GM21515 (cell line): ENCODE results near the gene HMX1.

Source experiments
- ATAC-seq: cut with Tn5 transposase; IDR thresholded peaks from one replicate; pipeline ENCODE4 v1.9.1; 2021; ENCODE audit not compliant: unreplicated experiment

HMX1 gene

DNA sequence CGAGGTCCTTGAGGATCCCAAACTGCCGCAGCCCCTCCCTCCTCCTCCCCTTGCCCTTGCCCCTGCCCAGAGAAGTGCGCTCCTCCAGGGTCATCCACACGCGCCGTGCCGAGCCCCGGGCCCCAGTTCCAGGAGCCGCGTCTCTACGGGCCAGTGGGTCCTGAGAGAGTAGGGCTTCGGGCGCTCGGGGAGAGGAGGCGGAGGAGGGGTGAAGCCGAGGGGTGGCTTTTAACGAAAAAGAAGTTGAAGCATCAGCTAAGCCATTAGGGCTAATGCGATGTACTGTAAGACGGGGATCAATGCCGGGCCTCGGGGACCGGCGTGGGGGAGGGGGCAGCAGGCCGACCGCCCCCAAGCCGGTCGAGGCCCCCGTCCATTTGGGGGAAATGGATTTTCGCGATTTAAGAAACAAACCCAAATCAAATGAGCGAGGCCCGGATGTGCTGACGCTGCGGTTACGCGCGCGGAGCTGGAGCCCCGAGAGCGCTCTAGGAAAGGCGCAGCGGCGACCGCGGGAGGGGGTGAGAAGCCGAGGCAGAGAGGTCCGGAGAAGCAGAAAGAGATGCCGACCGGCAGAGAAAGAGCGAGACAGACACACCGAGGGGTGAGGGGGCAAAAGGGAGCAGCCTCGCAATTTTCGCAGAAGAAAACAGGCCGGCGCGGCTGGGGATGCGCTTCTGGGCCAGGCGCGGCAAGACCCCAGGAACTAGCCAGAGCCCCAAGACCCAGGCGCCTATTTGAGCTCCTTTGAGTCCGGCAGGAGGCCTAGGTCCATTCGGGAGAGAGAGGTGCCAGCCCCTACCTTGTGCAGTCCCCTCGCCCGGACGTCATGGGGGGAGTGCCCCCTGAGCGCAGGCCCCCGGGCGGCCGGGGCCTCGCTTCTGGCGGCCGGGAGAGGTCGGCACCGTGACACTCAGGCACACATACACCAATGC is 13.6 kb downstream of the HMX1 start:
- no peak for ATAC-seq

DNA sequence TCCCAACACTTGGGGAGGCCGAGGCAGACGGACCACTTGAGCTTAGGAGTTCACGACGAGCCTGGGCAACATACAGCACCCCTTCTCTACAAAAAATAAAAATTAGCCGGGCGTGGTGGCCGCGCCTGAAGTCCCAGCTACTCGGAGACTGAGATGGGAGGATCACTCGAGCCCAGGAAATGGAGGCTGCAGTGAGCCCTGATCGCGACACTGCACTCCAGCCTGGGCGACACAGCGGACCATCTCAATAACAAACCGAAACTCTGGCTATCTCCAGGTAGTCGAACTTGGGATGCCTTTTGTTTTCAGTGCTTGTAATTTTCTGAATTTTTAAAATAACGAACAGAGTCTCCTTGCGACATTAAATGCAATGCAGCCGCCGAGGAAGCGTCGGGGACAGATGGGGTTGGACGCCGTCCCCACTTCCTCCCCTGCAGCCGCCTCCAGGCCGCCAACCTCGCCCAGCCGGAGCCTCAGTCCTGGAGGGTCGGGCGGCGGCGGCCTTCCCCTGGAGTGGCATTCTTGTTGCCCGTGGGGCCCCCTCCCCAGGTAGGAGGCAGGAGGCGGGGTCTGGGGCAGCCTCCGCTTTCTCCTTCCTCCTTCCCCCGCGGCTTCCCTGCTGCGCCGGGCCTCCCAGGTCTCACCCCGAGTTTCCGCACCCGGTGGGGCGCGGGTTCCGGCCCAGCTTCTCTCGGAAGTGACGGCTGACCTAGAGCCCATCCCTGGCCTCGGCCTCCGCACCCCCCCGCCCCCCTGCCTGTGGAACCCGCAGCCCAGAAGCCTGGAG is 14.6 kb downstream of the HMX1 start:
- ATAC-seq, result no peak

GRCh38 chr4:8855818-8856245 is 15.8 kb downstream of the HMX1 start:
- ATAC-seq, result no peak

GRCh38 chr4:8854931-8855330 is 16.7 kb downstream of the HMX1 start:
- ATAC-seq, result no peak

DNA sequence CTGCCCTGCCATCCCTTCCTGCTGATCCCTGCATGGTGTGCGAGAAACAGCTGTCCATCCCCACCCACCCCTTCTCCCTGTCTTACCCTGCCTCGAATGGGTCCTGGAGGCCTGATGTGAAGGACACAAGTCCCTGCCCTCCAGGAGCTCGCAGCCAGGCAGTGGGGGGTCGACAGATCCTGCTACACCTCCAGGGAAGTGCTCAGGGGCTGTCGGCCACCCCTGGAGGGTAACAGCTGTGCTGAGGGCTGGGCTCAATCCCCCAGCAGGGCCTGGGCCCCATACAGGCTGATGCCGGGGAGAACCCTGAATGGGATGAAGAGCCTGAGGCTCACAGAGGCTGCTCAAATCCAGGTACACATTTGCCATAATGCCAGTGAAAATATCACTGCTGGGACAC is 17.6 kb downstream of the HMX1 start:
- ATAC-seq, result no peak

DNA sequence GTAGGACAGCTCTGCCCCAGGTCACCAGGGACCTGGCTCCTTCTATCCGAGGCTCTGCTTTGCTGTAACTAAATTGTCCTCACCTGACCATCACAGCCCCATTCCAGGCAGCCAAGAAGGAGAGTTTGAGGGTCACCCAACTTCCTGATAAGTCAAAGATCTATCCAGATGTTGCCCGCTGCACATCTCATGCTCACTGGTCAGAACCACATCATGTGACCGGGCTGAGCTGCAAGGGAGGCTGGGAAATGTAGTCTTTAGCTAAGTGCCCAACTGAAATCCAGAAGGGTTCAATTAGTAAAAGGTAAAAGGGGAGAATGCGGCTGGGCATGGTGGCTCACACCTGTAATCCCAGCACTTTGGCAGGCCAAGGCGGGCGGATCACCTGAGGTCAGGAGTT is 18.4 kb downstream of the HMX1 start:
- ATAC-seq, result no peak

DNA sequence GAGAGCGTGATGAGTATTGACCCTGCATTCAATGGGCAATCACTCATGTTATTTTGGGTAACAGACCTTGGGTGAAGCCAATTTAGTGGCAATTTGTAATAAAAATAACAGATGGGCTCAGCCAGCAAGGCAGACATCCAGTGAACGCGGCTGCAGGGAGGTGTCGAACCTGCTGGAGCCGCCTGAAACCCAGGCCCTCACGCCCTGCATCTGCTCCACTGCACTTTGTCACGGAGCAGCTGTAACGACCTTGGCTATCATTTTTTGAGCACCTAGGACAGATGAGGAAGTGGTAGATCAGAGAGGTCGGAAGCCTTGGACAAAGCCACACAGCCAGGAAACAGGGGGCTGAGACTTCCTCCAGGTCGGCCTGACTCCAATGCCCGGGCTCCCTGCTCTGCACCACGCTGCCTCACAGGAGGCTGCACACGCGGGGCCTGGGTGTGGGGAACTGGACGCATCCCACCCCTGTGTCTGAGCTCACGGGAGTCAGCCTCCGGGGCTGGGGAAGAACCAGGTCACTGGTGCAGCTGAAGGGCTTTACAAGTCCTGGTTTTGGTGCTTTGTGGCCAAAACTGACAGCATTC is 19.4 kb downstream of the HMX1 start:
- no peak for ATAC-seq

DNA sequence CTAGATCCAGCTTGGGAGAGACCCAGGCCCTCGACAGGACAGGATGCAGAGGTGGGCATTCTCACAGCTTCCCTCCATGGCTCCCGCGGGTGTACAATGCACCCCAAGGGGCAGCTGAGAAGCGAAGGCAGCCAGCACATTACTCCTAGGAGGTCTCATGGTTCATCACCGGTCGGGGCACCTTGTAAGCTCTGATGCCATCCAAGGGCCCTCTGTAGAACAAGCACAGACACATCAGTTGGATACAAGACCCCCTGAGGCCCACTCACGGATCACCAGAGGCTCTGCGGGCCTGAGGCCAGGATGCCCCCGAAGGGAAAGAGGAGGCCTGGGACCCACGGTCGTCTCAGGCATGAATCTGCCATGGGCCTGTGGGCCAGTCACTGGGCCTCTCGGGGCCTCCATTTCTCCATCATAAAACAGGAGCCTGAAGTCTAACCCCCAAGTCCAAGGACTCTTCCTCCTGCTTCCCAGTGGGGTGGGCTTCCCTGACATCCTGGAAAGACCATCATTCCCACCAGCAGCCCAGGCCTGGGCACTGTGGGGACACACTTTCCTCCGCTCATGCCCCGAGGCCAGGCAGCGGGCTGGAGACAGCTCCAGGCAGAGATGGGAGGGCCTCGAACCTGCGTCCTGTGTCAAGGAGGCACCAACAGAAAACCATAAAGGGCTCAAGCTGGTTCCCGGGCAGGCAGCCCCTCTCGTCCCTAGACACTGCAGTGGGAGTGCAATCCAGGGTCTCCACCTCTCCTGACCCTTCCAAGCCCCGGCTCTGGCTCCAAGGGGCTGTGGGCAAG is 20.1 kb downstream of the HMX1 start:
- no peak for ATAC-seq

DNA sequence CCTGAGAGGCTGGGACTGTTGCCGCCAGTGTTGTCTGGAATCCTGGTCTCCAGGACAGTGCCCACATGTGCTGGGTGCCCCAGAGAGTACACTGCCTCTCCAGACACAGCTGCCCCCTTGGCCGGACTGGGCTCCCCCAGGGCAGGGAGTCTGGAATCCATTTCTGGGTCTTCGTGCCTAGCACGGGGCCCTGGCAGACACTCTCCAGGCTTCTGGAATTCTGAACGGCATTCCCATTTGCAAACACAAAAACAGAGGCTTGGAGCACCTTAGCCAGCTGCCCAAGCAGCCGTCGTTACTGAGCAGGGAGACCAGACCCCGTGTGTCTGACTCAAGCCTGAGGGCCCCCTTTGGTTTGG is 20.8 kb downstream of the HMX1 start:
- ATAC-seq, result no peak

GRCh38 chr4:8850074-8850829 is 21.4 kb downstream of the HMX1 start:
- ATAC-seq, result no peak

DNA sequence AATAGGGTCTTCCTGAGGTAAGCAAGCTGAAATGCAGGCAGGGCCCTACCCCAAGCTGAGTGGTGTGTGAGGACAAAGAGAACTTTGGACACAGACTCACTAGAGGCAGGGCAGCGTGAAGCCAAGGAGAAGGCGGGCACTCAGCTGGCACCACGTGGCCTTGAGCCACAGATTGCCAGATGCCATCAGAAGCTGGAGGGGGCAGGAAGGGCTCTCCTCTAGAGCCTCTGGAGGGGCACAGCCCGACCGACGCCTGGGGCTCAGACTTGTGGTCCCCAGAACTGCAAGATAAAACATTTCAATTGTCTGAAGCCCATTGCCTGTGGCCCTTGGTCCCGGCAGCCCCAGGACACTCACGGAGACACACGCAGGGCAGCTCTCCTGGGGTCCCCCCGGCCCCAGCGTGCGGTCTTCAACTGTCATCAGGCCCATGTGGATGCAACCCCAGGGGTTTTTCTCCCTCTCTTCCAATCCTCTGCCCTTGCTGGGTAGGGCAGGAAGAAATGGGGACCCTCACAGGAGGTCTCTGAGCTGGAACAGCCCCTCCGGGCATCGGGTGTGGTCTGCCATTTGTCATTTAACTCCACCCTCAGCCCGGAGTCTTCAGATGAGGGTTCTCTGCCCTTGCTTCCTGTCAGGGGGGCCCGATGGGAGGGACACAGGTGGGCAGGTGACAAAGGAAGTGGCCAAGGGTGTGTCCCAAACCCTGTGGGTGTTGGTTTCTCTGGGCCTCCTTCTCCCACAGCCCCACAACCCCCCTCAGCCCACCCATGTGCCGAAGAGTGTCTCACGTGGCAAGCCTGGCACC is 22.2 kb downstream of the HMX1 start:
- ATAC-seq, result no peak

- ATAC-seq, result no peak
Observed at GRCh38 chr4:8848507-8849265, 23.0 kb downstream of the HMX1 start.

DNA sequence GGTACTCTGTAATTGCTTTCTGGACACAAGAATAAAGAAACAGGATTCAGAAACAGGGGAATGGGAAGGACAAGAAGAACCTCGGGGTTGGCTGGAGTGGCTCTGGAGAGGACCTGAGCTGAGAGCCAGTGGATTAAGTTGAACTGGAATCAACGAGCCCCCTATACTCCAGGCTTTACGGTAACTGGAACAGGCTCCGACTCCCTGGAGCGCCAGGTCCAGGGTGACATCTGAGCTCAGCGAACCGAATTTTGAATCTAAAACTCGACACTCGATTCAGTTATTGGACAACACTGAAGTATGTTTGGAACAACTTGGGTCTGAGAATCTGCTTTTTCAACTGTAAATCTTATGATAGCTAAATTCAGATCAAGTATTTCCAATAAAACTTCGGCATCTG is 23.9 kb downstream of the HMX1 start:
- no peak for ATAC-seq

GRCh38 chr4:8847331-8847730 is 24.3 kb downstream of the HMX1 start:
- no peak for ATAC-seq

DNA sequence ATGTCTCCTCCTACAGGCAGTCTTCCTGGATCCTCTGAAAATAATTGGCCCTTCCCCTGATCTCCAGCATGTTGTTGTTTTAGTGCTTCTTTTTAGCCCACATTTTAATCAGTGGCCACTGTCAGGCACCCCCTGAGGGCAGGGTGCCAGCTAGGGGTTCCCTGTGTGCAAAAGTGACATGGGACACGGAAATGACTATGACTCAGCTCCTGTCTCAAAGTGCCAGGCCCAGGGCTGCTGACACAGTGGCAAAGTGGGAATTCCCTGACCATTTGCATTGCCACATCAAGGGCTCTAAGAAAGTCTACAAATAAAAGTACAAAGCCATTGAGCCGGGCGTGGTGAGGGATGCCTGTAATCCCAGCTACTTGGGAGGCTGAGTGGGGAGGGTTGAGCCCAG is 24.8 kb downstream of the HMX1 start:
- ATAC-seq, result no peak

DNA sequence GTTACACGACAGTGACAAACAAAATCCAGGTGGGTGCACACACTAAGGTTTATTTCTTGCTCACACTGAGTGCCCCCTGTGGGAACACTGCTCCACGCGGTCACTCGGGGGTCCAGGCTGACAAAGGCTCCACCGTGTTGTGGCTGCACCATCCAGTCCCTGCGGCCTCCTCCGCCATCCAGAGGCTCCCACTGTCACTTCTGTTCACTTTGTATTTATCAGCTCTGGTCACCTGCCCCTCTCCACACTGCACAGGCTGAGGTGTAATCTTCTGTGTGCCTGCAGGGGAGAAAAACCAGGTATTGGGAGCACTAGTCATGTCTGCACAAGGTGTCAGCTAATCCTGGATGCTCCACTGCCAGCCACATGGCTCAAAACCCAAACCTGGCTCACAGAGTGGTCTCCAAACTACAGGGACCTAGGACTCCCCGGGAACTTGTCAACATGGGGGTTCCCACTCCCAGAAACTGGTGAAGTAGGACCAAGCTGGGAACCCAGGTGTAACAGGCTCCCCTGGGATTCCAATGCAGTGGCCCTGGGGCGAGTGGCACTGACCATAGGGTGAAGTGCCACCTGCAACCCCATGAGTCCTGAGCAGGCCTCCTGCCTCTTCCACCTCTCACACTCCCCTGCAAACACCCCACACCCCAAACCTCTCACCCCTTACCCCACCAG is 25.5 kb downstream of the HMX1 start:
- no peak for ATAC-seq

DNA sequence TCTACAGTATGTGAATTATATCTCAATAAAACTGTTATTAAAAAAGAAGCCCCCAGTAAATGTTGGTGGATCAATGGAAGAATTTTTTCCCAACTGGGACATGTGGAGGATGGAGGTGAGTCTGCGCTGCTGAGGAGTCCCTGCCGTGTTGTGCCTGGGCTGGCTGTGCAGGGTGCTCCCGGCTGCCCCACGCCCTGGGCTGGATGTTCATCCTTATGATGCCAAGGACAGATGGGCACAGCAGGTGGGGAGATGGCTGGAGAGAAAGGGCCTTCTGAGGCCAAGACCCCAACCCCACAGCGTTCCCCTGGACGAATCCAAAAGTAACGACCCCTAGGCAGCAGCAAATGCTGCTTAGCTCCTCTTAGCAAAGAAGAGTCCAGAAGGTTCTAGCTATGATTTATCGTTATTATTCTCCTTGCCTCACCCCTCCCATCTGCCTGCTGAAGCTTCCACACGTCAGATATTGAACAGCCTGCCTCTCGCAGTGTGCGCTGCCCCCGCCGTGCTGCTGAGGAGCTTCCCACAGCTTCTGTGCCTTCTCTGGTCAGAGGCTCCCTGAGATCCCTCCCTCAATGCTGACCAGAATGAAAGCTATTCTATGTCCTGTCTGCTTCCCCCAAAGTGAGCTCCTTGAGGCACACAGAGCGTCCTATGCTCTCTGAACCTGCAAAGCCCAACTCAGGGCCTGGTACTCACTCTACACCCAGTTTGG is 26.5 kb downstream of the HMX1 start:
- ATAC-seq, result no peak

- ATAC-seq, result no peak
Observed at GRCh38 chr4:8843597-8843996, 28.0 kb downstream of the HMX1 start.
